Right ventricle myocardium inferior (tissue), 1 donor: ENCODE data around the gene DPP9. TPM values are rescaled to one million over a fixed set of nuclear protein-coding genes. Genes with fewer than 3 reads are reported as not detected.

Experiments used
- microRNA-seq: library from miRNA; unstranded; fragments of <30 nt; microRNA quantifications from one replicate; pipeline ENCODE4 v1.2.0, GENCODE V29; 2020
- total RNA-seq: library from RNA; stranded (reverse); fragmentation: NEBNext Ultra II Directional; extraction: Animal tissue kit (Norgen Biotek cat#: 25700); gene quantifications from one replicate; pipeline ENCODE4 v1.2.1, GENCODE V29; 2021
- donor health status: DM: no; HTN: yes; CAD: no; lungs with severe emphysema.

DPP9 gene
- total RNA-seq, 1 donor from 2014 or later, result 52.7 TPM

Small RNAs within 50 kb of the gene (microRNA-seq; reads per million reads assigned to microRNA genes)
- gene MIR7-3, result not detected

Other genes starting within 250 kb of the DPP9 start
- 241 TPM for gene PLIN4, start 205.4 kb downstream of the DPP9 start, total RNA-seq
- 50.4 TPM for gene PLIN5, start 188.6 kb downstream of the DPP9 start, total RNA-seq
- 0.73 TPM for gene LRG1, start 183.8 kb downstream of the DPP9 start, total RNA-seq
- gene SEMA6B, start 164.2 kb downstream of the DPP9 start, total RNA-seq, result 16.7 TPM
- gene TNFAIP8L1, start 84.3 kb downstream of the DPP9 start, total RNA-seq, result 4.4 TPM
- 29.8 TPM for gene MYDGF, start 53.5 kb downstream of the DPP9 start, total RNA-seq
- gene FEM1A, start 67.9 kb upstream of the DPP9 start, total RNA-seq, result 47.0 TPM
- 7.3 TPM for gene TICAM1, start 107.9 kb upstream of the DPP9 start, total RNA-seq
- gene PLIN3, start 143.8 kb upstream of the DPP9 start, total RNA-seq, result 34.0 TPM
- gene ARRDC5, start 179.1 kb upstream of the DPP9 start, total RNA-seq, result not detected
- gene UHRF1, start 185.7 kb upstream of the DPP9 start, total RNA-seq, result 2.3 TPM
- gene KDM4B, start 245.3 kb upstream of the DPP9 start, total RNA-seq, result 38.6 TPM